Limb (tissue), 2 donors: ENCODE measurements around the gene LDHD.
A peak's percentile ranks its signal among the peaks of the same experiment; 100 is the strongest.

Source experiments
- DNase-seq, 2 donors: peaks; one replicate each; pipeline ENCODE4 v3.0.0-alpha.2; 2016; ENCODE audit errors: extremely low spot score in 2 of 2

Gene LDHD

GRCh38 chr16:75114946-75115825, 1.4 kb downstream of the LDHD start:
- no peak for DNase-seq

DNA sequence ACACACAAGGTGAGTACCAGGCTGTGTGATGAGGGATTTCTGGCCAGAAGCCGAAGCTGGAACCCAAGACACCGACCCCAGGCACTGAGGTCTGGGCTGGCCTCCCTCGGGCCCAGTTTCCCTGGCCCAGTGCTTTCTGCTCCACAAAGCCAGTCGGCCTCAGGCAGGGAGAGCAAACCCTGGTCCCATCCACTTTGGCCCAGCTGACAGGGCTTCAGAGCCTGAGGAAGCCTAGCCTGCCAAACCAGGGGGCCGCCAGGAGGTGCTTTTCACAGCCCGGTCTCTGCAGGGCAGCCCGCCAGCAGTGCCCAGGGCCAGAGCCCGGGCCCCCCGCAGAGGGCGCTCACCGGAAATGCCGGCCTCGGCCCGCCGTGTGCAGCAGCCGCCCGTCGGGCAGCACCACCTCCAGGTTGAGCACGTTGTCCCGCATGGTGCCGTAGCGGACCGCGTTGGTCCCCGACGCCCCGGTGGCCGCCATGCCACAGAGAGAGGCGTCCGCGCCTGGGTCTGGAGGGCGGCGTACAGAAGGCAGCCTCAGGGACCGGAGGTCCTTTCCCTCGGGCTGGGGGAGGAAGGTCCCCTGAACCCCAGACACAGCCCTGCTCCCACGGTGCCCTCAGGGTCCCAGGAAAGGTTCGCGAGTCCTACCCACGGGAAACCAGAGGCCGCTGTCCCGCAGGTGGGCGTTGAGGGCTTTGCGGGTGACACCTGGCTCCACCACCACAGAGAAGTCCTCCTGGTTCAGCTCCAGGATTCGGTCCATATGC, 2.2 kb downstream of the LDHD start:
- DNase-seq, result no peak

GRCh38 chr16:75113541-75114121, 2.9 kb downstream of the LDHD start:
- no peak for DNase-seq

DNA sequence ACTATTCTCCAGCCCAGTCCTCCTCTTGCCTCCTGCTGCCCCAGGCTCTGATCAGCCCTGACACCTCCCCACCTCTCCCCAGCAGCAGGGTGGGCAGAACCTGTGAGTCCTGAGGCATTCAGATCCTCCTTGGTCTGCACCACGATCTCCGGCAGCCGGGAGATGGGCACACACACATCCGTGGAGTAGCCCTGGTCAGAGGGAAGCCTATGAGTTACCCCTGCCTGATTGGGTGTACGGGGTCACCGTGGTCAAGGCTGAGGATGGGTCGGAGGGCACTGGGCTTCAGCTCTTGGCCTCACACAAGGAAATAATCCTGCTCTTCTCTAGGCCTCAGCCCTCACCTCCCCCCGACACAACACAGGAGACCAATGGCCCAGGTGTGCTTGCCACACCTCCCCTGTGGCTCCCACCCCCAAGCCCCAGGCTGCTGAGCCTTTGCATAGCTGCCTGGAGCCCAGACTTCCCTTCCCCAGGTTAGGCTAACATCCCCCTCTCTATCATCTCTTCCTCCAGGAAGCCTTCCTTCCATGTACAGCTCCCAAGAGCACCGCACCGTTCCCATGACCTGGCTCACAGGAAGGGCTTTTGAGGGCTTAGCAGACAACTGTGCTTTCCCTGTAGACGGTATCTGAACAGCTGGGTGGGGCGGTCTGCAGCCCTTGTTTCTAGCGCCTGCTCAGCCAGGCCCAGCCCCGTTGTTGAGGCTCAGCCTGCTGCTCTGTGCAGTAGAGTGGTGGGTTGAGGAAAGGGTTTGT, 3.7 kb downstream of the LDHD start:
- DNase-seq, result no peak

- DNase-seq, result no peak
These were observed 4.4 kb downstream of the LDHD start for GRCh38 chr16:75111961-75112733.

DNA sequence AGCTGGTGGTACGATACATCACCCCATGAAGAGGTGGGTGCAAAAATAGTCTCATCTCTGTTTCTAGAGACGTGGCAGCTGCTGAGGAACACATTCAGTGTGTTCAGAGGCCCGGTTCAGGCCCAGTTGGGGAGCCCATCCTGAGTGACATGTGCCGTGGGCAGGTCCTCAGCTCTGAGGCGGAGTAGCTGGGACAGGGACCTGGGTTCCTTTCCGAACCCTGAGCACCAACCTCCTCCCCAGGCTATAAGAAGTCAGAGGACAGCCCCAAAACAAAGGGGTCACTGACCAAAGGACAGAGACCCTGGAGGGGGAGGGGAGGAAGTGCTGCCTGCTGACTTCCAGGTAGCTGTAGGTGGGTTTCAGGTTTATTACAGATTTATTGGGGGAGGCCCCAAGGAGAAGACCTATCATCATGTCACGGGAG, 5.1 kb downstream of the LDHD start:
- no peak for DNase-seq

GRCh38 chr16:75110637-75111513, 5.7 kb downstream of the LDHD start:
- peak; percentile 89 to 90 for DNase-seq

DNA sequence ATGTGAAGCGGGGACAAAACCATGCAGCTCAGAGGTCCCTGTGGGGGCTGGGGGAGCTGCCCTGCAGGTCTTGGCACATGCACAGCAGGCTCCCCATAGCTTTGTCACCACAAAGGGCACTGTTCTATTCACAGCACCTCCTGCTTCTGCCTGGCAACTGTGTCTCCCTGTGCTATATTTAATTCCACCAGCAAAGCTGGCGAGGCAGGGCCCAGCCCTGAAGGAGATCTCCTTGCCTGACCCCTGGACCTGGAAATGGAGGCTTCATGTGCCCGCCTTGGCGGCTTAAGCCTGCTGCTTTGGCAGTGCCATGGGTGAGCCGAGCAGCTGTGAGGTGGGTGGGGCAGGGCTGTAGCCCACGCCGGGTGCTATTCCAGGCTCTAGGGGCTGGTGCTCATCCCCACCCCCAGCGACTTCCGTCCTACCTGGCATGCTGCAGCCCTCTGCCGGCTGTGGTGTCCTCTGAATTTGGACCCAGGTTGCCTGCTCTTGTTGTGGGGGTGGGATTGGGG, 6.8 kb downstream of the LDHD start:
- no peak for DNase-seq

GRCh38 chr16:75108792-75109731, 7.5 kb downstream of the LDHD start:
- peak in 1 of 2 donors; percentile 70 for DNase-seq

- DNase-seq, result no peak
These were observed 9.1 kb downstream of the LDHD start for GRCh38 chr16:75107505-75107904.

- DNase-seq, result no peak
These were observed 10.0 kb downstream of the LDHD start for GRCh38 chr16:75106351-75107274.

- DNase-seq, result no peak
These were observed 11.1 kb downstream of the LDHD start for GRCh38 chr16:75105306-75106061.

GRCh38 chr16:75104836-75105235, 11.7 kb downstream of the LDHD start:
- no peak for DNase-seq

GRCh38 chr16:75103994-75104393, 12.6 kb downstream of the LDHD start:
- no peak for DNase-seq

DNA sequence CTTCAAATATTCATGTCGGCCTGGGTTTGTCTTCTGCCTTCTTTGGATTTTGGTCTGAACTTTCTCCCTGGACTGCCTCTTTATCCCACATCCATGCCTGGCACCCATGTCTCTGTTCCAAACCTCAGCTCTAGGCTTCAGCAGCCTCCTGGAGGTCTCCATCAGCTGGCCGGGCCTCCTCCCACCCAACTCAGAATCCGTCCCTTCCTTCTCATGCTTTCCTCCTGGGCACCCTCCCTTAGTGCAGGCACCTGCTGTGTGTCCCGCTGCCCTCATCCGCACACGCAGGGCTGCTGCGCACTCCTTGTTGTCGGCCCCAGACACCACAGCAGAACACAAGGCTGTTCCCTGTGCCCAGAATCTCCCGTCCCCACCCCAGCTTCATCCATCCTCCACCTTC, 14.0 kb downstream of the LDHD start:
- no peak for DNase-seq

GRCh38 chr16:75101635-75102034, 14.9 kb downstream of the LDHD start:
- no peak for DNase-seq

DNA sequence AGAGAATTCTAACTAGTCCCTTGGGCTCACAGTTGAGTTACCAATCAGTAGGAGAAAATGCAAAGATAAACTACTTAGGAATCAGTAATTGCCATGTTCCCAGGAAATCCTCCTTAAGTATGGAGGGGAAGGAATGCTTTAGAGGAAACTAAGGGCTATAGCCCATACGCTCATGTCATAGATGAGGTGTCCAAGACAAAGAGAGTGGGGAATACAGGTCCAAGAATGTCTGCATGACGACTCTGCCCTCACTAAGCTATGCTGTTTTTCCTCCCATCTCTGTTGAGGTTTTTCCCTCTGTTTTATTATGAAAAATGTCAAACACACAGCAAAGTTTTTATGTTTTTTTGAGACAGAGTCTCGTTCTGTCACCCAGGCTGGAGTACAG, 16.0 kb downstream of the LDHD start:
- DNase-seq, result no peak
